PFSK-1 (cell line): ENCODE data around the gene MSRB1.

Experiments
- FOXP2 ChIP-seq: optimal IDR thresholded peaks from 2 replicates; pipeline ENCODE3; 2011; ENCODE audit warnings: borderline replicate concordance, control low read depth, inconsistent platforms; ENCODE audit not compliant: insufficient read depth; ENCODE audit errors: extremely low read length, extremely low read depth
- POLR2AphosphoS5 ChIP-seq: IDR thresholded peaks from 2 replicates; pipeline ENCODE4 v1.6.1; 2012; ENCODE audit warnings: low read depth, mild to moderate bottlenecking, control low read depth, low read length, moderate library complexity
- REST ChIP-seq, 2 experiments: IDR thresholded peaks; 2 replicates each; pipeline versions ENCODE4 v1.6.1 to v1.8.0; 2011 to 2012; ENCODE audit warnings: low read depth in 2 of 2, low read length in 2 of 2, control low read depth in 1 of 2, inconsistent platforms in 1 of 2, mild to moderate bottlenecking in 1 of 2, moderate library complexity in 1 of 2; ENCODE audit not compliant: insufficient read depth in 1 of 2
- SIN3A ChIP-seq: IDR thresholded peaks from 2 replicates; pipeline ENCODE4 v1.6.1; 2012; ENCODE audit warnings: mild to moderate bottlenecking, low read length, moderate library complexity, borderline replicate concordance; ENCODE audit not compliant: insufficient read depth
- TAF1 ChIP-seq: IDR thresholded peaks from 2 replicates; pipeline ENCODE4 v1.6.1; 2012; ENCODE audit warnings: low read length, control low read depth, borderline replicate concordance; ENCODE audit not compliant: insufficient read depth

Gene MSRB1

GRCh38 chr16:1981398-1981836 is 38.4 kb upstream of the MSRB1 start, which contains the start of gene NOXO1:
Gene NOXO1, minus strand, starts transcription at chr16:1981469. Its CDS starts 290 bp downstream, at chr16:1981179.
- TF ChIP-seq FOXP2 (no peak), POLR2AphosphoS5 (no peak), TAF1 (no peak), REST (IDR thresholded peaks at IDR 0.05; ENCODE audit: insufficient read depth in 1 of 2, low read depth in 2 of 2, low read length in 2 of 2) (no peak), SIN3A (no peak)

- TF ChIP-seq TAF1 (no peak), REST (IDR thresholded peaks at IDR 0.05; ENCODE audit: insufficient read depth in 1 of 2, low read depth in 2 of 2, low read length in 2 of 2) (no peak), SIN3A (no peak), POLR2AphosphoS5 (no peak), FOXP2 (no peak)
Observed at GRCh38 chr16:1980770-1981087, 37.7 kb upstream of the MSRB1 start.

DNA sequence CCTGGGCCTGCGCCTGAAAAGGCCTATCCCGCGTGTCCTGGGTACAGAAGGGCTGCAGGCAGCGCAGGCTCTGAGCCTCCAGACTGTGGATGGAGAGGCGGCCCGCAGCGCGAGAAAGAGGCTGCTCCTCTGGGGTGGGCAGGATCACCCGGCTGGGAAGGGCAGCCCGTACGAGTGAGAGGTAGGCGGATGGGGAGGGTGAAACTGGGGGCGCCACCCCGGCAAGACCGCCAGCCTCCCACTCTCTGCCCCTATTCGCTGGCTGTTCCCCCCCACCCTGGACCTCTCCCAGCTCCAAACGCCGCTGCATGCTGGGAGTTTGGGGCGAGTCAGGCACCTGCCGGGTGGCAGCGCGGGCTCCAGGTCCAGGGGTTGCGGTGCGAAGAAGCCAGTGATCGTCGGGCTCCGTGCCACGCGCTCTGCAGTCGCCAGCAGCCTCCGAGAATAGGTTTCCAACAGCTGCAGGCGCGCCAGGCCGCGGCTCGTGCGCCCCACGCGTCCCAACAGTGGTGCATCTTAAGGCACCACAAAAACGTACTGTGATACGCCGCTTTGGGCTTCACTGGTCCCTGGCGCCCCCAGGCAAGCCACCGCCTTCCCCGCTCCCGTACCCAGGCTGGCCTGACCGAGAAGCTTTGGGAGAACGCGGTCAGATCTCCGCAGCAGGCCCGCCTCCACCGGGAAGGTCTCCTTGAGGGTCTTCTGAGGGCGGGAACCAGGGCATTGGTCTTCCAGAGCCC is 37.2 kb upstream of the MSRB1 start:
- no peak for TF ChIP-seq REST (IDR thresholded peaks at IDR 0.05; ENCODE audit: insufficient read depth in 1 of 2, low read depth in 2 of 2, low read length in 2 of 2)
- no peak for TF ChIP-seq SIN3A
- TF ChIP-seq POLR2AphosphoS5, result 0 out of 2 replicates have a peak, but pooled peaks have one; percentile 27
- no peak for TF ChIP-seq FOXP2

- TF ChIP-seq SIN3A (no peak), TAF1 (no peak), REST (IDR thresholded peaks at IDR 0.05; ENCODE audit: insufficient read depth in 1 of 2, low read depth in 2 of 2, low read length in 2 of 2) (no peak), POLR2AphosphoS5 (no peak), FOXP2 (no peak)
Observed at GRCh38 chr16:1979271-1980029, 36.5 kb upstream of the MSRB1 start.
